ENCODE measurements around the gene CTSW. TPM values are rescaled to one million over a fixed set of nuclear protein-coding genes. Genes with fewer than 3 reads are reported as not detected.
A peak's percentile ranks its signal among the peaks of the same experiment; 100 is the strongest.
"Not testable (repeated sequence)": the region's sequence is repeated elsewhere in the genome, so short reads cannot be mapped to it uniquely, and the experiment has no call there.

The CTSW gene, protein sequence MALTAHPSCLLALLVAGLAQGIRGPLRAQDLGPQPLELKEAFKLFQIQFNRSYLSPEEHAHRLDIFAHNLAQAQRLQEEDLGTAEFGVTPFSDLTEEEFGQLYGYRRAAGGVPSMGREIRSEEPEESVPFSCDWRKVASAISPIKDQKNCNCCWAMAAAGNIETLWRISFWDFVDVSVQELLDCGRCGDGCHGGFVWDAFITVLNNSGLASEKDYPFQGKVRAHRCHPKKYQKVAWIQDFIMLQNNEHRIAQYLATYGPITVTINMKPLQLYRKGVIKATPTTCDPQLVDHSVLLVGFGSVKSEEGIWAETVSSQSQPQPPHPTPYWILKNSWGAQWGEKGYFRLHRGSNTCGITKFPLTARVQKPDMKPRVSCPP
- total RNA-seq: under 1 TPM; 0.33 to 0.78 TPM

DNA sequence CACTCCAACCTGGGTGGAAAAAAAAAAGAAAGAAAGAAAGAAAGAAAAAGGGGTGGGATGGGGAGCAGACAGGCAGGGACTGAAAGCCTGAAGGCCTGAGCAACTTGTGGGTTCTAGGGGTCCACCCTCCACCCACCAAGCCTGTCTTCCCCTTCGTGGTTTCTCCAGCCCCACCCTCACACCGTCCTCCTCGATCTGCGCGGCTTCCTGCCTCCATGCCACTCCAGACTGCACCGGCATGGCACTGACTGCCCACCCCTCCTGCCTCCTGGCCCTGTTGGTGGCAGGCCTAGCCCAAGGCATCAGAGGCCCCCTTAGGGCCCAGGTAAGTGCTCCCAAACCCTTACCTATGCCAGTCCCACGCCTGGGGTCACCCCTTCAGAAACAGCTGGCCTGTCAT lies at the start of gene CTSW:
Gene CTSW (plus strand): TSS at position 221 of the 400 bp plus-strand sequence. CDS start 18 bp downstream, at position 239.
- DNase-seq (no peak), ATAC-seq (no peak)
- WGBS, 2 donors: 53 to 57% methylated on average over 7 of the region's 7 CpGs
- Histone ChIP-seq H3K4me1 (no peaks in the 10 kb centered on the region), H3K27me3 (no peaks in the 10 kb centered on the region), H3K36me3 (replicated peaks in 1 of 2; ENCODE audit: insufficient read depth in 1 of 2, low read depth in 2 of 2) (peaks cover 0 to 7% of the 10 kb centered on the region in 2 donors), H3K27ac (no peak within 1 kb of the TSS), H3K4me3 (no peak within 1 kb of the TSS), H3K9me3 (no peaks in the 10 kb centered on the region)
- intact Hi-C loops (cut with DNase I): loop anchor here (5.0 kb wide), 1 partner anchor 103 kb away; no protein-coding TSS in a partner anchor
- no peak for TF ChIP-seq POLR2A (IDR thresholded peaks at IDR 0.05)
- TF ChIP-seq, protein P1, sequence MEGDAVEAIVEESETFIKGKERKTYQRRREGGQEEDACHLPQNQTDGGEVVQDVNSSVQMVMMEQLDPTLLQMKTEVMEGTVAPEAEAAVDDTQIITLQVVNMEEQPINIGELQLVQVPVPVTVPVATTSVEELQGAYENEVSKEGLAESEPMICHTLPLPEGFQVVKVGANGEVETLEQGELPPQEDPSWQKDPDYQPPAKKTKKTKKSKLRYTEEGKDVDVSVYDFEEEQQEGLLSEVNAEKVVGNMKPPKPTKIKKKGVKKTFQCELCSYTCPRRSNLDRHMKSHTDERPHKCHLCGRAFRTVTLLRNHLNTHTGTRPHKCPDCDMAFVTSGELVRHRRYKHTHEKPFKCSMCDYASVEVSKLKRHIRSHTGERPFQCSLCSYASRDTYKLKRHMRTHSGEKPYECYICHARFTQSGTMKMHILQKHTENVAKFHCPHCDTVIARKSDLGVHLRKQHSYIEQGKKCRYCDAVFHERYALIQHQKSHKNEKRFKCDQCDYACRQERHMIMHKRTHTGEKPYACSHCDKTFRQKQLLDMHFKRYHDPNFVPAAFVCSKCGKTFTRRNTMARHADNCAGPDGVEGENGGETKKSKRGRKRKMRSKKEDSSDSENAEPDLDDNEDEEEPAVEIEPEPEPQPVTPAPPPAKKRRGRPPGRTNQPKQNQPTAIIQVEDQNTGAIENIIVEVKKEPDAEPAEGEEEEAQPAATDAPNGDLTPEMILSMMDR (IDR thresholded peaks at IDR 0.05): no peak

DNA sequence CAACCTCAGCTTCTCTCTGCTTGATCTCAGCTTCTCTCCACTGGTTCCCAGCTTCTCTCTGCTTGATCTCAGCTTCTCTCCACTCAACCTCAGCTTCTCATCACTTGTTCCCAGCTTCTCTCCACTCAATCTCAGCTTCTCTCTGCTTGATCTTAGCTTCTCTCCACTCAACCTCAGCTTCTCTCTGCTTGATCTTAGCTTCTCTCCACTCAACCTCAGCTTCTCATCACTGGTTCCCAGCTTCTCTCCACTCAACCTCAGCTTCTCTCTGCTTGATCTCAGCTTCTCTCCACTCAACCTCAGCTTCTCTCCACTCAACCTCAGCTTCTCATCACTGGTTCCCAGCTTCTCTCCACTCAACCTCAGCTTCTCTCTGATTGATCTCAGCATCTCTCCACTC lies 47.4 kb upstream of the CTSW start:
- DNase-seq; H3K36me3 ChIP-seq (replicated peaks in 1 of 2; ENCODE audit: insufficient read depth in 1 of 2, low read depth in 2 of 2); H3K27me3 ChIP-seq; ATAC-seq; H3K9me3 ChIP-seq; intact Hi-C loops (cut with DNase I); H3K4me3 ChIP-seq; H3K27ac ChIP-seq: not testable (repeated sequence)
- peaks cover 18% of the 10 kb centered on the region for H3K4me1 ChIP-seq

DNA sequence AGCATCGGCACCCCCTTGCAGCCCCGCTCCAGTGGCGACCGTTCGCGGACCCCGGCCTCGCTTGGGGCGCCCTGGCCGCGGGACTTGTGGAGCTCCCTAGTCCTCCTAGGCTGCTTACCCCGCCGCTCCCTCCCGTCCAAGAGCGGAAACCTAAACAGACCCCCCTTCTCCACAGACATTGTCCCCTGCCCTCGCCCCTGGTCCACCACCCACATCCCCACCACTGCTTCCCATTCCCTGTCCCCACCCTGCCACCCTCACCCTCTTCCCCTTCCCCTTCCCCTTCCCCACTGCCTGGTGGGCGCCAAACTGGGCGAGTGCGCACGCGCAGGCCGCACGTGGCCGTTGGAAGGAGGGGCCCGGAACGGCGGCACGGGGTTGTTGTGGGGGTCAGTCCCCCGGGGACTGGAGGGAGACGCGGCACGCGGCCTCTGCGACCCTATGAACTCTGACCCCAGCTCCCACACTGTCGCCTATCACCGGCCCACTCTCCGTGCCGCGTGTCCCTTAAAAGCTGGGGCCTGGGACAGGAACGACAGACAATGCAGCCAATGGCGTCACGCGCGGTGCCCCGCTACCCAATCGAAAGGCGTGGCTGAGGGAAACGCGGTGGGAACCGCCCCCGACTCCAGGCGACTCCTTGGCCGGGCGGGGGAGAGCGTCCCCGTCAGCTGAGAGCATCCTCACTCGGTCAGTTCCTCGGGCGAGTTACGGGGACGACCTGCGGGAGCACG lies 46.2 kb upstream of the CTSW start, which contains the start of gene SNX32:
Gene SNX32 (plus strand): TSS at position 667 of the 734 bp plus-strand sequence. CDS start 103 bp downstream, outside the sequence.
- peaks cover 18% of the 10 kb centered on the region for H3K4me1 ChIP-seq
- H3K27me3 ChIP-seq: no peaks in the 10 kb centered on the region
- no peaks in the 10 kb centered on the region for H3K9me3 ChIP-seq
- no peaks in the 10 kb centered on the region for H3K36me3 ChIP-seq (replicated peaks in 1 of 2; ENCODE audit: insufficient read depth in 1 of 2, low read depth in 2 of 2)
- H3K27ac ChIP-seq: no peak within 1 kb of the TSS
- WGBS, 2 donors: 3 to 5% methylated on average over 46 to 63 of the region's 63 CpGs
- DNase-seq (peak; percentile 94 to 95 (median 95)), ATAC-seq (peak; percentile 100)
- intact Hi-C loops (cut with DNase I): no loop called here
- peak within 1 kb of the TSS; percentile 12 to 32 for H3K4me3 ChIP-seq
- TF ChIP-seq POLR2A (IDR thresholded peaks at IDR 0.05): no peak
- TF ChIP-seq, protein P1 (IDR thresholded peaks at IDR 0.05): no peak

DNA sequence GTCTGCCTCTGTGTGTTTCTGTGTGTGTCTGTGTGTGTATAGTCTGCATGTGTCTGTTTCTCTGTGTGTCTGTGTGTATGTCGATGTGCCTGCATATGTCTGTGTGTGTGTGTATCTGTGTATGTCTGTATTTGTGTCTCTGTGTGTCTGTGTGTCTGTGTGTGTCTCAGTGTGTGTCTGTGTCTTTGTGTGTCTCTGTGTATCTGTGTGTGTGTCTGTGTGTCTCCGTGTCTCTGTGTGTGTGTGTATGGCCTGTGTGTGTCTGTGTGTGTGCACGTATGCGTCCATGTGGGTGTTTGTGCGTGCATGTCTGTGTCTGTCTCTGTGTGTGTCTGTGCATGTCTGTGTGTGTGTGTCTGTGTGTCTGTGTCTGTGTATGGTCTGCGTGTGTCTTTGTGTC lies 45.4 kb upstream of the CTSW start:
- no peak for DNase-seq
- Histone ChIP-seq H3K4me3 (no peak overlapping the region), H3K4me1 (peaks cover 18% of the 10 kb centered on the region), H3K27ac (no peak overlapping the region), H3K9me3 (no peaks in the 10 kb centered on the region), H3K36me3 (replicated peaks in 1 of 2; ENCODE audit: insufficient read depth in 1 of 2, low read depth in 2 of 2) (no peaks in the 10 kb centered on the region), H3K27me3 (no peaks in the 10 kb centered on the region)
- intact Hi-C loops (cut with DNase I): no loop called here
- TF ChIP-seq, protein P1 (IDR thresholded peaks at IDR 0.05): peak in 1 of 7 experiments; percentile 12
- TF ChIP-seq POLR2A (IDR thresholded peaks at IDR 0.05): no peak
- peak; percentile 3 for ATAC-seq
- WGBS, 2 donors: 40 to 64% methylated on average over 6 of the region's 6 CpGs

DNA sequence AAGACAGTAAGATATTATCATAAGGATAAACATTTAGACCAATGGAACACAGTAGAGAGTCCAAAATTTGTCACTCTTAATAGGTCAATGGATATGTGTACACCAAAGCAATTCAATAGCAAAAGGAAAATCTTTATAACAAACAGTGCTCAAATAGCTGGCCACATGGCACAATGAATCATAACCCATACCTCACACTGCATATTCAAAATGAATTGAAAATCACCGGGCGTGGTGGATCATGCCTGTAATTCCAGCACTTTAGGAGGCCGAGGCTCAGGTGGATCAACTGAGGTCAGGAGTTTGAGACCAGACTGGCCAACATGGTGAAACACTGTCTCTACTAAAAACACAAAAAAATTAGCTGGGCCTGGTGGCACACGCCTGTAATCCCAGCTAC lies 37.5 kb upstream of the CTSW start:
- intact Hi-C loops (cut with DNase I): no loop called here
- no peak for DNase-seq
- Histone ChIP-seq H3K27me3 (no peaks in the 10 kb centered on the region), H3K9me3 (no peaks in the 10 kb centered on the region), H3K36me3 (replicated peaks in 1 of 2; ENCODE audit: insufficient read depth in 1 of 2, low read depth in 2 of 2) (no peaks in the 10 kb centered on the region), H3K4me3 (no peak overlapping the region), H3K4me1 (no peaks in the 10 kb centered on the region), H3K27ac (no peak overlapping the region)
- no peak for TF ChIP-seq POLR2A (IDR thresholded peaks at IDR 0.05)
- TF ChIP-seq, protein P1 (IDR thresholded peaks at IDR 0.05): no peak
- ATAC-seq: no peak
- WGBS, 2 donors: 93% methylated on average over 4 of the region's 4 CpGs
